GM19099 (cell line): ENCODE measurements around the gene CORO7.

ENCODE experiments used
- POLR2A ChIP-seq: IDR thresholded peaks from 3 replicates; pipeline ENCODE4 v1.6.1; 2011; ENCODE audit warnings: low read depth; ENCODE audit not compliant: insufficient read length; ENCODE audit errors: extremely low read depth

Gene CORO7

GRCh38 chr16:4412159-4412558 is 4.2 kb downstream of the CORO7 start:
- no peak for TF ChIP-seq POLR2A

GRCh38 chr16:4411684-4412083 is 4.7 kb downstream of the CORO7 start:
- TF ChIP-seq POLR2A, result no peak

GRCh38 chr16:4410335-4411075 is 5.9 kb downstream of the CORO7 start:
- TF ChIP-seq POLR2A, result no peak

GRCh38 chr16:4409081-4409932 is 7.1 kb downstream of the CORO7 start:
- no peak for TF ChIP-seq POLR2A

GRCh38 chr16:4408323-4408690 is 8.1 kb downstream of the CORO7 start:
- no peak for TF ChIP-seq POLR2A

- TF ChIP-seq POLR2A, result no peak
Measured at GRCh38 chr16:4407543-4408322, 8.7 kb downstream of the CORO7 start.

- TF ChIP-seq POLR2A, result no peak
Measured at GRCh38 chr16:4404967-4405696, 11.3 kb downstream of the CORO7 start.

- no peak for TF ChIP-seq POLR2A
Measured at GRCh38 chr16:4404247-4404966, 12.0 kb downstream of the CORO7 start.

- no peak for TF ChIP-seq POLR2A
Measured at GRCh38 chr16:4403133-4403949, 13.1 kb downstream of the CORO7 start.

GRCh38 chr16:4402439-4403132 is 13.8 kb downstream of the CORO7 start:
- TF ChIP-seq POLR2A, result no peak

GRCh38 chr16:4401510-4401909 is 14.9 kb downstream of the CORO7 start:
- no peak for TF ChIP-seq POLR2A

GRCh38 chr16:4401094-4401501 is 15.3 kb downstream of the CORO7 start:
- TF ChIP-seq POLR2A, result no peak

- TF ChIP-seq POLR2A, result no peak
Measured at GRCh38 chr16:4399001-4399730, 17.2 kb downstream of the CORO7 start.
